PC-9 (cell line): ENCODE data around the gene MPP3.

Experiments
- CTCF ChIP-seq: fragments of 200-600 bp; sonication (generic); conservative IDR thresholded peaks from 2 replicates; pipeline ENCODE4 v1.6.1; 2017; ENCODE audit warnings: mixed run types, antibody characterized with exemption, mild to moderate bottlenecking, moderate library complexity
- EZH2 ChIP-seq: fragments of 200-600 bp; sonication (generic); IDR thresholded peaks from 2 replicates; pipeline ENCODE4 v1.8.0; 2017; ENCODE audit warnings: antibody characterized with exemption, low read depth

- TF ChIP-seq EZH2 = no peak
- TF ChIP-seq CTCF = no peak
Observed at GRCh38 chr17:43877031-43877430, 44.1 kb upstream of the MPP3 start.
